ENCODE measurements around the gene ARF1.

ARF1 gene

DNA sequence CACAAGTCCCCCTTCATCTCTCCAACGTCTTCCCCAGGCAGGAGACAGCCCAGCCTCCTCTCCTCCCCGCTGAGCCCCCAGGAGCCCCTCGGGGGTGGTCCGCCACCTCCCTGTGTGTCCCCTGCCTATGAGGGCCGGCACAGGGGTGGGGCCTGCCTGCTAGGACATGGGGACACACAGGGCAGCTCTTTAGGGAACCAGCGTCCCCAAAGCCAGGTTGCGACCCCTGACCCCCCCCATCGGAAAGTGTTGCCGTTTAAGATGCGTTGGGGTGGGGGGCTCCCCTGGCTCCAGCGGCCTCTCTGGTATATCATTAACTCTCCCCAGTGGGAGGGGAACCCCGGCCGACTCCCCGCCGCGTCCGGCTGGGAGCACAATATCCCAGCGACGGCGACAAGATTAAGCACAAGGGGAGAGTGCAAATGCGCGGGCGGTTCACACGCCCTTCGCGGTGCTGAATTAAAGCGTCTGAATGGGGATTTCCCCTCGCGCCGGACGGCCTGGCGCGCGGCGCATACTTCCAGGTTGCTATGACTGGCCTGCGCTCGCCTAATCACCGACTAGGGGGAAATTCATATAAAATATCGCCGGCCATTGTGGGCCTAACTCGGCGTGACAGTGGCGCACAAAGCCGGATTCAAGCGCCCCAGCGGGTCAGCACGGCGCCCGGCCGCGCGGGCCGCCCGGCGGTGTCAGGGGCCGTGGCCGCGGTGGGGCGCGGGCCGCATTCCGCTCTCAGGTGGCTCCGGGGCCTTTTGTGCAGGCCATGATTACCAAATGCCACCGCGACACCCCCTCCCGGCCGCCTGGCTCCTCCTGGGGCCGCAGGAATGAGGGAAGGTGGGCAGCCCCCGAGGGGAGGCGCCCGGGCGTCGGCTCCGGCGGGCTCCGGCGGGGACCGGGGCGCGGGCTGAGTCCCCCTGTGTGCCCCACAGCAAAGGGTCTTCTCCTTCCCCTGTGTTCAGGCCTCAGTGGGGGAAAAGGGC is 44.8 kb upstream of the ARF1 start:
- no peaks in the 10 kb centered on the region for H3K9me3 ChIP-seq (ENCODE audit: severe bottlenecking)
- H3K27ac ChIP-seq = no peak overlapping the region
- no peaks in the 10 kb centered on the region for H3K36me3 ChIP-seq
- DNase-seq = no peak
- TF ChIP-seq, protein P1, sequence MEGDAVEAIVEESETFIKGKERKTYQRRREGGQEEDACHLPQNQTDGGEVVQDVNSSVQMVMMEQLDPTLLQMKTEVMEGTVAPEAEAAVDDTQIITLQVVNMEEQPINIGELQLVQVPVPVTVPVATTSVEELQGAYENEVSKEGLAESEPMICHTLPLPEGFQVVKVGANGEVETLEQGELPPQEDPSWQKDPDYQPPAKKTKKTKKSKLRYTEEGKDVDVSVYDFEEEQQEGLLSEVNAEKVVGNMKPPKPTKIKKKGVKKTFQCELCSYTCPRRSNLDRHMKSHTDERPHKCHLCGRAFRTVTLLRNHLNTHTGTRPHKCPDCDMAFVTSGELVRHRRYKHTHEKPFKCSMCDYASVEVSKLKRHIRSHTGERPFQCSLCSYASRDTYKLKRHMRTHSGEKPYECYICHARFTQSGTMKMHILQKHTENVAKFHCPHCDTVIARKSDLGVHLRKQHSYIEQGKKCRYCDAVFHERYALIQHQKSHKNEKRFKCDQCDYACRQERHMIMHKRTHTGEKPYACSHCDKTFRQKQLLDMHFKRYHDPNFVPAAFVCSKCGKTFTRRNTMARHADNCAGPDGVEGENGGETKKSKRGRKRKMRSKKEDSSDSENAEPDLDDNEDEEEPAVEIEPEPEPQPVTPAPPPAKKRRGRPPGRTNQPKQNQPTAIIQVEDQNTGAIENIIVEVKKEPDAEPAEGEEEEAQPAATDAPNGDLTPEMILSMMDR (IDR thresholded peaks at IDR 0.05; ENCODE audit: low read depth, low read length) = no peak
- H3K4me3 ChIP-seq (ENCODE audit: low read depth, low read length) = no peak overlapping the region
- no peaks in the 10 kb centered on the region for H3K27me3 ChIP-seq (ENCODE audit: insufficient read depth, low read depth, severe bottlenecking)

DNA sequence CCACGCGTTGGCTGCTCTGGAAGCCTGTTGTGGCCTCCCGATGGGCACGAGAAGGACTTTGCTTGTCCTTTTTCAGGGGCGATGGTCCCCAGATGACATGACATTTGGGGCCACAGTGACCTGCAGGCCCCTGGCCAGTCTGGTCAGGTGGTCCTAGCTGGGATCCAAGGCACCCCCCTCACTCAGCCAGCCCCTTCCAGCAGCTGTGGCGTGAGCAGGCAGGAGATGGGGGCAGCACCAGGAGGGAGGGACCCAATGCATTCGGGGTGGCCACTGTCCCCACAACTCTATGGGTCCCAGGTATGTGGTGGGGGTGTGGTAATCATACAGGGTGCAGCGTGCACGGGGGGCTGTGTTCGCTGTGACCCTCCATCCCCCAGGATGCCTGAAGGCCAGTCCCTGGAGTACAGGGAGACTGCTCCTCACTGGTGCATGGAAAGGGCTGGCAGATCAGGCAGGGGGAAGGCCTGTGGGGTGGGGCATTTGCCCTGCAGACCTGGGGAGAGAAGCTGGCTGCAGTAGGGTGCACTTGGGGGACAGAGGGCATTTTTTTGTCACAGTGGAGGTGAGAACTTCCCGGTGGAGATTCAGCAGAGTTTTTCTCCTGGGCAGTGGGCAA is 44.0 kb upstream of the ARF1 start:
- Histone ChIP-seq H3K27ac (no peak overlapping the region), H3K36me3 (no peaks in the 10 kb centered on the region), H3K4me3 (ENCODE audit: low read depth, low read length) (no peak overlapping the region), H3K27me3 (ENCODE audit: insufficient read depth, low read depth, severe bottlenecking) (no peaks in the 10 kb centered on the region), H3K9me3 (ENCODE audit: severe bottlenecking) (no peaks in the 10 kb centered on the region)
- no peak for DNase-seq
- TF ChIP-seq, protein P1 (IDR thresholded peaks at IDR 0.05; ENCODE audit: low read depth, low read length) = no peak

DNA sequence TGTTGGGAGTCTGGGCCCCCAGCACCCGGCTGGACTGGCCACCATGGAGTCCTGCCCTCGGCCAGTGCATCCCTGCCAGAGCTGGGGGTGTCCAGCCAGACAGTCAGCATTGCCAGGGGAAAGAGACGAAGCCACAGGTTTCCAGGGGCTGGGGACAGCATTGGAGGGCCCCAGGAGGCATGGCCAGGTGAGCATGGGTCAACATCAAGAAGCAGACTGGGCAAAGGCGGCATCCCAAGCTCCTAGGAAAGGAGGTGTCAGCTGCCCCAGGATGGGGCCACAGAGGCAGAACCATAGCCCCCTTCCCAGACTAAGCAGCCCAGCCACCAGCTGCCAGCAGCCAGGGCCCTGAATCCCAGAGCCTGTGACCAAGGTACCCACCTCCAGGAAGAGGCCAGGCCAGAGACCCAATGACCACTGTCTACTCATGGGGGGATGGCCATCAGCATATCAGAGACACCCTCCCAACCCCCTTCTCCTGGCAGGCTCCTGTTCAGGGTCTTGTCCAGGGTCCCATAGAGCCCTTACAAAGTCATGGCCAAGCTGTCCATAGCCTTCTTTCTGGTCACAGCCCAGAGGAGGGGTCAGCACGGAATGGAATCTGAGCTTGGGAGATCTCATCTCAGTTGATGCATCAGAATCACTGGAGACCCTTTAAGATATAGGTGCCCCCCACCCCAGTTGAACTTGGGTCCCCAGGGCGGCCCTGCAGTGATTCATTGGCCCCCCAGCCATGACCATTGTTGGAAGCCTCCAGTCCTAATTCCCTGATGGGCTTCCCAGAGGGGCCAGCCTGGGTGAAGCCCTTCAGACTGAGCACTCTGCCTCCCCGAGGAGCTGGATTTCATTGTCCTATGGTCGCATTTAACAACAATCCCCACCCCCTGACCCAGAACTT is 43.3 kb upstream of the ARF1 start:
- Histone ChIP-seq H3K27ac (no peak overlapping the region), H3K27me3 (ENCODE audit: insufficient read depth, low read depth, severe bottlenecking) (no peaks in the 10 kb centered on the region), H3K36me3 (no peaks in the 10 kb centered on the region), H3K4me3 (ENCODE audit: low read depth, low read length) (no peak overlapping the region), H3K9me3 (ENCODE audit: severe bottlenecking) (no peaks in the 10 kb centered on the region)
- DNase-seq = no peak
- TF ChIP-seq, protein P1 (IDR thresholded peaks at IDR 0.05; ENCODE audit: low read depth, low read length) = no peak

DNA sequence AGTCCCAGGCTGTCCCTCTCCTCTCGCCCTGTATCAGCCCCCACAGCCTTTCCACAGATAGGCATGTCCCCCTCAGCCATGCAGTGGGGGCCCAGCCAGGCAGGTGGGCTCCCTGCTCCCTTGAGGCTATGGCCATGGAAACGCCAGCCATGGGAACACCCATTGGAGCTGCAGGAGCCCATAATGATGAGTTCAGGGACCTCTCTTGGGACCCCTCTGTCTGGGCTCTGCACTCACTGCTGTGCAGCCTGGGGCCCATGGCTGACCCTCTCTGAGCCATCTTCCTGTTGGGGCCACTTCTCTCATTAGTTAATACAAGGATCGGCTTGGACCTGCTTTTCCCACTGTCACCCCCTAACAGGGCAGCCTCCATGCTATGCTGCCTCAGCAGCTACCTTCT is 42.5 kb upstream of the ARF1 start:
- Histone ChIP-seq H3K36me3 (no peaks in the 10 kb centered on the region), H3K4me3 (ENCODE audit: low read depth, low read length) (no peak overlapping the region), H3K9me3 (ENCODE audit: severe bottlenecking) (no peaks in the 10 kb centered on the region), H3K27ac (no peak overlapping the region), H3K27me3 (ENCODE audit: insufficient read depth, low read depth, severe bottlenecking) (no peaks in the 10 kb centered on the region)
- TF ChIP-seq, protein P1 (IDR thresholded peaks at IDR 0.05; ENCODE audit: low read depth, low read length) = no peak
- no peak for DNase-seq

DNA sequence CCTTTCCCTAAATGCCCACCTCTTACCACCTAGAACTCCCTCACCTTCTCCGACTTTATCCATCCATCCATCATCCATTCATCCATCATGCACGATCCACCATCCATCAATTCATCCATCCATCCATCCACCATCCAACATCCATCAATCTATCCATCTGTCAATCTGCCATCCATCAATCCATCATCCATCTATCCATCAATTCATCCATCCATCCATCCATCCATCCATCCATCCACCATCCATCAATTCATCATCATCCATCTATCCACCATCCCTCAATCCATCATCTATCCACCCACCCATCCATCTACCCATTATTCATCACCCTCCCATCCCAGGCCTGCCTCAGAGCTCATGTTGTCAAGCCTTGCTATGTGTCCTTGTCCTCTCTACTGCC is 41.2 kb upstream of the ARF1 start:
- no peak overlapping the region for H3K4me3 ChIP-seq (ENCODE audit: low read depth, low read length)
- DNase-seq = no peak
- H3K27me3 ChIP-seq (ENCODE audit: insufficient read depth, low read depth, severe bottlenecking) = no peaks in the 10 kb centered on the region
- TF ChIP-seq, protein P1 (IDR thresholded peaks at IDR 0.05; ENCODE audit: low read depth, low read length) = no peak
- no peak overlapping the region for H3K27ac ChIP-seq
- no peaks in the 10 kb centered on the region for H3K9me3 ChIP-seq (ENCODE audit: severe bottlenecking)
- no peaks in the 10 kb centered on the region for H3K36me3 ChIP-seq
